ENCODE measurements around the gene SIN3B.
"Not testable (repeated sequence)": the region's sequence is repeated elsewhere in the genome, so short reads cannot be mapped to it uniquely, and the experiment has no call there.

Gene SIN3B

DNA sequence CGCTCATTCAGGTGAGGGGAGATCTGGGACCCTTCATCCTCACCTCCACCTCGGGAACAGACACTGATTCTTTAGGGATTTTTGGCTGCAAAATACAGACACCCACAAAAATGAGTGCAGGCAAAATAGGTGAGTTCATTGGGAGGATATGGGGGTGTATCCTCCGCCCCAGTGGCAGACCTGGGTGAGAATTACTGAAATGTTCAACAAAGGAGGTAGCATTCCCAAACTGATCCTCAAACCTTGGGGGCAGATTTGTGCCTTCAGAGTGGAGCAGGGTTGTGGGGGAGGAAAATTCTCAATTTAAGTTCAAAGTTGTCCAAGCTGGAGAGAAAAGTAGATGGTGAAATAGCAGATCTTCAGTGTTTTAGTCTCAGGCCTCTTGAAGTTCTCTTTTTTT lies 31.3 kb upstream of the SIN3B start:
- no peaks in the 10 kb centered on the region for H3K36me3 ChIP-seq (ENCODE audit: insufficient read depth, low read length)
- no peak overlapping the region for H3K9ac ChIP-seq (ENCODE audit: low read depth, low read length, poor library complexity, severe bottlenecking)
- H3F3A ChIP-seq (ENCODE audit: low read depth) = no peaks in the 10 kb centered on the region
- H3K4me2 ChIP-seq (ENCODE audit: low read depth, low read length, poor library complexity, severe bottlenecking) = no peak overlapping the region
- H3K27me3 ChIP-seq (ENCODE audit: insufficient read depth, low read length, poor library complexity, severe bottlenecking) = no peaks in the 10 kb centered on the region
- no peak overlapping the region for H3K4me3 ChIP-seq (ENCODE audit: low read length, poor library complexity, severe bottlenecking)
- TF ChIP-seq EZH2phosphoT487 (IDR thresholded peaks at IDR 0.05; ENCODE audit: borderline replicate concordance) = no peak
- TF ChIP-seq, protein P1, sequence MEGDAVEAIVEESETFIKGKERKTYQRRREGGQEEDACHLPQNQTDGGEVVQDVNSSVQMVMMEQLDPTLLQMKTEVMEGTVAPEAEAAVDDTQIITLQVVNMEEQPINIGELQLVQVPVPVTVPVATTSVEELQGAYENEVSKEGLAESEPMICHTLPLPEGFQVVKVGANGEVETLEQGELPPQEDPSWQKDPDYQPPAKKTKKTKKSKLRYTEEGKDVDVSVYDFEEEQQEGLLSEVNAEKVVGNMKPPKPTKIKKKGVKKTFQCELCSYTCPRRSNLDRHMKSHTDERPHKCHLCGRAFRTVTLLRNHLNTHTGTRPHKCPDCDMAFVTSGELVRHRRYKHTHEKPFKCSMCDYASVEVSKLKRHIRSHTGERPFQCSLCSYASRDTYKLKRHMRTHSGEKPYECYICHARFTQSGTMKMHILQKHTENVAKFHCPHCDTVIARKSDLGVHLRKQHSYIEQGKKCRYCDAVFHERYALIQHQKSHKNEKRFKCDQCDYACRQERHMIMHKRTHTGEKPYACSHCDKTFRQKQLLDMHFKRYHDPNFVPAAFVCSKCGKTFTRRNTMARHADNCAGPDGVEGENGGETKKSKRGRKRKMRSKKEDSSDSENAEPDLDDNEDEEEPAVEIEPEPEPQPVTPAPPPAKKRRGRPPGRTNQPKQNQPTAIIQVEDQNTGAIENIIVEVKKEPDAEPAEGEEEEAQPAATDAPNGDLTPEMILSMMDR (conservative IDR thresholded peaks at IDR 0.05; ENCODE audit: low read length) = no peak
- no peaks in the 10 kb centered on the region for H3K9me2 ChIP-seq (replicated peaks; ENCODE audit: low read depth, low read length)
- no peak overlapping the region for H2AFZ ChIP-seq (ENCODE audit: low read length)
- no peaks in the 10 kb centered on the region for H3K79me2 ChIP-seq (ENCODE audit: insufficient read depth, low read length)
- H3K4me1 ChIP-seq (ENCODE audit: insufficient read depth, low read length, poor library complexity, severe bottlenecking) = no peaks in the 10 kb centered on the region
- peaks cover 6% of the 10 kb centered on the region; the same call in 1 of the 2 replicates for H3K9me3 ChIP-seq (ENCODE audit: insufficient read depth, low read depth, low read length)
- no peaks in the 10 kb centered on the region for H4K20me1 ChIP-seq (ENCODE audit: insufficient read depth, low read length, poor library complexity, severe bottlenecking)

DNA sequence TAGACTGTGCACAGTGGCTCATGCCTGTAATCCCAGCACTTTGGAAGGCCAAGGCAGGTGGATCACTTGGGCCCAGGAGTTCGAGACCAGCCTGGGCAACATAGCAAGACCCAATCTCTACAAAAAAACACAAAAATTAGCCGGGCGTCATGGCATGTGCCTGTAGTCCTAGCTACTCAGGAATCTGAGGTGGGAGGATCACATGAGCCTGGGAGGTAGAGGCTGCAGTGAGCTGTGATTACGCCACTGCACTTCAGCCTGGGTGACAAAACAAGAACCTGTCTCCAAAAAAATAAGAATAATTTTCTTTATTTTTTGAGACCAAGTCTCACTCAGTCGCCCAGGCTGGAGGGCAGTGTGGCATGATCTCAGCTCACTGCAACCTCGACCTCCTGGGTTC lies 30.9 kb upstream of the SIN3B start:
- H3K4me2 ChIP-seq (ENCODE audit: low read depth, low read length, poor library complexity, severe bottlenecking); H3K4me3 ChIP-seq (ENCODE audit: low read length, poor library complexity, severe bottlenecking); H4K20me1 ChIP-seq (ENCODE audit: insufficient read depth, low read length, poor library complexity, severe bottlenecking); H3K36me3 ChIP-seq (ENCODE audit: insufficient read depth, low read length); H3K27me3 ChIP-seq (ENCODE audit: insufficient read depth, low read length, poor library complexity, severe bottlenecking); H3K9me2 ChIP-seq (replicated peaks; ENCODE audit: low read depth, low read length); H3K9ac ChIP-seq (ENCODE audit: low read depth, low read length, poor library complexity, severe bottlenecking); H3K79me2 ChIP-seq (ENCODE audit: insufficient read depth, low read length); H3F3A ChIP-seq (ENCODE audit: low read depth); H3K4me1 ChIP-seq (ENCODE audit: insufficient read depth, low read length, poor library complexity, severe bottlenecking); H3K9me3 ChIP-seq (ENCODE audit: insufficient read depth, low read depth, low read length); H2AFZ ChIP-seq (ENCODE audit: low read length): not testable (repeated sequence)

DNA sequence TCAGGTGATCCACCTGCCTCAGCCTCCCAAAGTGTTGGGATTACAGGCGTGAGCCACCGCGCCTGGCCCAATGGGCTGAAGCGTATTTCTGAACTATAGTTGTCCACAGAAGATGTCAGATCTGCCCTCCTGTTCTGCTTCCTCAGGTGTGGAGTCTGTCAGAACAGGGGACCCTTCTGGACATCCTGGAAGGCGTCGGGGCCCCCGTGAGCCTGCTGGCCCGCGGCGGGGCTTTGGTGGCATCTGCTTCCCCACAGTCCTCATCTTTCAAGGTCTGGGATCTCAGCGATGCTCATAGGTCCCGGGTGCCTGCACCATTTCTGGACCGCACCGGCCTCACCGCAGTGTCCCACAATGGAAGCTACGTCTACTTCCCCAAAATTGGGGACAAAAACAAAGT lies 29.5 kb upstream of the SIN3B start:
- TF ChIP-seq EZH2phosphoT487 (IDR thresholded peaks at IDR 0.05; ENCODE audit: borderline replicate concordance) = no peak
- TF ChIP-seq, protein P1 (conservative IDR thresholded peaks at IDR 0.05; ENCODE audit: low read length) = no peak
- H3K9me3 ChIP-seq (ENCODE audit: insufficient read depth, low read depth, low read length) = peaks cover 6% of the 10 kb centered on the region; the same call in 1 of the 2 replicates
- H2AFZ ChIP-seq (ENCODE audit: low read length) = no peak overlapping the region
- no peaks in the 10 kb centered on the region for H3K4me1 ChIP-seq (ENCODE audit: insufficient read depth, low read length, poor library complexity, severe bottlenecking)
- no peaks in the 10 kb centered on the region for H3K36me3 ChIP-seq (ENCODE audit: insufficient read depth, low read length)
- no peaks in the 10 kb centered on the region for H3K9me2 ChIP-seq (replicated peaks; ENCODE audit: low read depth, low read length)
- no peak overlapping the region for H3K9ac ChIP-seq (ENCODE audit: low read depth, low read length, poor library complexity, severe bottlenecking)
- no peak overlapping the region for H3K4me3 ChIP-seq (ENCODE audit: low read length, poor library complexity, severe bottlenecking)
- no peaks in the 10 kb centered on the region for H4K20me1 ChIP-seq (ENCODE audit: insufficient read depth, low read length, poor library complexity, severe bottlenecking)
- H3K79me2 ChIP-seq (ENCODE audit: insufficient read depth, low read length) = no peaks in the 10 kb centered on the region
- H3K27me3 ChIP-seq (ENCODE audit: insufficient read depth, low read length, poor library complexity, severe bottlenecking) = no peaks in the 10 kb centered on the region
- no peak overlapping the region for H3K4me2 ChIP-seq (ENCODE audit: low read depth, low read length, poor library complexity, severe bottlenecking)
- no peaks in the 10 kb centered on the region for H3F3A ChIP-seq (ENCODE audit: low read depth)

DNA sequence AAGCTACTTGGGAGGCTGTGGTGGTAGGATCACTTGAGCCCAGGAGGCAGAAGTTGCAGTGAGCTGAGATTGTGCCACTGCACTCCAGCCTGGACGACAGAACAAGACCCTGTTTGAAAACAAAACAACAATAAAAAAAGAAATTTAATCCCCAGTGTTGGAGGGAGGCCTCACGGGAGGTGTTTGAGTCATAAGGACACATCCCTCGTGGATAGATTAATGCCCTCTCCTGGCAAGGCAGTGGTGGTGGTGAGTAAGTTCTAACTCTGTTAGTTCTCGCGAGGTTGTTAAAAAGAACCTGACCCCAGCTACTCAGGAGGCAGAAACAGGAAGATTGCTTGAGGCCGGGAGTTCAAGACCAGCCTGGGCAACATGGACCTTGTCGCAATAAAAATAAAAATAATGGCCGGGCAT lies 27.6 kb upstream of the SIN3B start:
- no peaks in the 10 kb centered on the region for H3K36me3 ChIP-seq (ENCODE audit: insufficient read depth, low read length)
- no peak for TF ChIP-seq EZH2phosphoT487 (IDR thresholded peaks at IDR 0.05; ENCODE audit: borderline replicate concordance)
- TF ChIP-seq, protein P1 (conservative IDR thresholded peaks at IDR 0.05; ENCODE audit: low read length) = no peak

More for the DNA sequence above, 27.6 kb upstream of the SIN3B start:
- no peak overlapping the region for H3K4me3 ChIP-seq (ENCODE audit: low read length, poor library complexity, severe bottlenecking)
- H3K4me1 ChIP-seq (ENCODE audit: insufficient read depth, low read length, poor library complexity, severe bottlenecking) = no peaks in the 10 kb centered on the region
- H3K27me3 ChIP-seq (ENCODE audit: insufficient read depth, low read length, poor library complexity, severe bottlenecking) = no peaks in the 10 kb centered on the region
- no peaks in the 10 kb centered on the region for H3K9me3 ChIP-seq (ENCODE audit: insufficient read depth, low read depth, low read length)
- no peaks in the 10 kb centered on the region for H4K20me1 ChIP-seq (ENCODE audit: insufficient read depth, low read length, poor library complexity, severe bottlenecking)
- H3K9me2 ChIP-seq (replicated peaks; ENCODE audit: low read depth, low read length) = no peaks in the 10 kb centered on the region
- no peaks in the 10 kb centered on the region for H3K79me2 ChIP-seq (ENCODE audit: insufficient read depth, low read length)
- no peak overlapping the region for H3K4me2 ChIP-seq (ENCODE audit: low read depth, low read length, poor library complexity, severe bottlenecking)
- H3F3A ChIP-seq (ENCODE audit: low read depth) = no peaks in the 10 kb centered on the region
- peak overlapping the region; percentile 43; the same call in 1 of the 2 replicates for H2AFZ ChIP-seq (ENCODE audit: low read length)
- H3K9ac ChIP-seq (ENCODE audit: low read depth, low read length, poor library complexity, severe bottlenecking) = no peak overlapping the region

Data from Loucy (cell line).